ENCODE results near the gene ANO4. TPM values are rescaled to one million over a fixed set of nuclear protein-coding genes. Genes with fewer than 3 reads are reported as not detected.
"Not testable (repeated sequence)": the region's sequence is repeated elsewhere in the genome, so short reads cannot be mapped to it uniquely, and the experiment has no call there.

ANO4 gene
- polyA plus RNA-seq, 10 donors = 0.51 to 1.2 (median 0.83) TPM

GRCh38 chr12:101082706-101083105, 288.1 kb downstream of the ANO4 start:
- DNase-seq = no peak

GRCh38 chr12:101086490-101087135, 292.0 kb downstream of the ANO4 start:
- DNase-seq = peak in 2 of 3 donors; percentile 12 to 27

DNA sequence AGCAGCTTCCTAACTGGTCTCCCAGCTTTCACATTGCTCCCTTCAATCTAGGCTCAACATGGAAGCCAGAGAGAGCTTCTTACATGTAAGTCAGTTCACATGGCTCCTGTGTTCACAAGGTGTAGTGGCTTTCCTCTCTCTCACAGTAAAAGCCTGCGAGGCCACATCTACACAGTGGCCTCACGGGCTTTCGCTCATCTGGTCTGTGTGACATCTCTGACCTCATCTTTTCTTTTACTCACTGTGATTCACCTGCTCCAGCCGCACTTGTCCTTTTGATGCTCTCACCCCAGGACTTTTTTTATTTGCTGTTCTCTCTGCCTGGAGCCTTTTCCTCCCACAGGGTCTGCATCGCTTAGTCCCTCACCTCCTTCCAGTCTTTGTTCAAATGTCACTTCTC, 293.3 kb downstream of the ANO4 start:
- DNase-seq = no peak

- DNase-seq = no peak
Measured at GRCh38 chr12:101089271-101089670, 294.7 kb downstream of the ANO4 start.

- DNase-seq = not testable (repeated sequence)
Measured at GRCh38 chr12:101090222-101090621, 295.6 kb downstream of the ANO4 start.

DNA sequence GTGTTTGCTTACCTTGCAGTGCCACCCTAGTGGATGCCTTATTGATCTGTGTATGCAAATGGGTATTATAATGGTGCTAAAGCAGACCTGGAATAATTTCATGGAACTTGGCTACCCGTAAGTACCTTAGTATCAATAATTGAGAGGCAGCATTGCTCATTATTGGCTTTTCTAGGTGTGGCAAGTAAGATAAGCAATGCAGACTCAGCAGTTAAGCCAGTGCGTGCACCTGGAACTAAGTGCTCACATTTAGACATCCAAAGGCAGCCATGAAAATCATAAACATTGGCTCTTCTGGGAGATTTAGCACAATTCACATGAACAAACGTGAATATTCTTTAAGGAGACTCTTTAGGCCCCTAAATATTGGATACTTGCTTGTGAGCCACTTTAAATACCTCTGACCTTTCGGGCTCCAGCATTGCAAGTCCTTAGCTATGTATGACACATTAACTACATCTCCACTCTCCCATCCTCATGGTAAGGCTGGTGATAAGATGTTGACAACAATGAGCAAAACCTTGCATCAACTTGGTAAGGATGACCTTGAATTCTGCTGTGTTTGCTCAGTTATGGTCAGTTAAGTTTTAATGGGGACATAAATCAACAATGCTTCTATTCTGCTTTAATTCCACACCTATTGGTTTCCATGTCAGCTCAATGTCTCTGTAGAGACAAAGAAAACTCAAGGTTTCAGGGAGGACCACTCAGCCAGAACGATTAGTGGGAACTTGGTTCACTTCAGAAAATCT, 303.4 kb downstream of the ANO4 start:
- no peak for DNase-seq

DNA sequence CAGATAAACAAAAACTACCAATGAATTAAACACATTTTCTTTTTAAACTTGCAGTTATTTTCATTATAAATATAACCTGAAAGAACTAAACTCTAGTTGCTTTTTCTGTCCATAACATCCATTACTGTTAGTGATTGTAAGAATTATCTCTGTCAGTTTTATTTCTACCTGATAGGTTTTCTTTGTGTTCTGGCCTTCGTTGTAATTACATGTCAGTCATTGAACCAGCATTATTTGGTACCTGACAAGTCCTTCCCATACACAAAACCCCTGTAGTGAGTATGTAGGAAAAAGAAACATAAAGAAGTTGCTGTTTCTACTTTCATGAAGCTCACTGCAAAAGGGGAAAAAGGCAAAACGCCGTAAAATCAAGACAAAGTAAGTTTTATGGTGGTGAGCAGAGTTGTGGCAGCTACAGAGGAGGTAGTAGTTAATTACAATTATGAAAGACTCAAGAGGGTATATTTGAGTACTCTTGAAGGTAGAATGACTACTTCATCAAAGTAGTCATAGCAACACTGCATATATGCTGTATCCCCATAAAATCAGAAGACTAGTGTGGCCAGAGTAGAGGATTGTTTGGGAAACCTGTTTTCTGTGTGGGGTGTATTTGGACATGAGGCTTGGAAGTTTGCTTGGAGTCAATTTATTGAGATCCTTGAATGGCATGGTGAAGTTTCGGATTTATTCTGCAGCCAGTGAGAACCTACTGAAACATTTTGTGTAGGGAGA, 312.6 kb downstream of the ANO4 start:
- DNase-seq = no peak

DNA sequence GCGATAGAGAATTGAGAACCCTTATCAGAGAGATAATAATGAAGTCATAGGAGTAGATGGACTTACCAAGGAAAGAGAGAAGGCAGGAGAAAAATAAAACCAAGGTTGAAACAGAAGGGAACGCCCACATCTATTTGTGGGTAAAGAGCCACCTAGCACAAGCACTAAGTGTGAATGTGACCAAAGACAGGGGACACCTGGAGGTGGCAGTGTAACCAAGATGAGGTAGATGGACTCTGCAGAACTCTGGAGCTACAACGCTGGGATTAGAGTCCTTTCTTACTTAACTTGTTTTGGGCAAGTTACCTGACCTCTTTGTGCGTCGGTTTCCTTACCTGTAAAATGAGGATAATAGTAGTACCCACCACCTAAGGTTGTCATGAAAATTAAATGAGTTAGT, 313.6 kb downstream of the ANO4 start:
- no peak for DNase-seq

GRCh38 chr12:101110866-101111265, 316.3 kb downstream of the ANO4 start:
- DNase-seq = no peak

- no peak for DNase-seq
Measured at GRCh38 chr12:101111441-101111840, 316.9 kb downstream of the ANO4 start.

DNA sequence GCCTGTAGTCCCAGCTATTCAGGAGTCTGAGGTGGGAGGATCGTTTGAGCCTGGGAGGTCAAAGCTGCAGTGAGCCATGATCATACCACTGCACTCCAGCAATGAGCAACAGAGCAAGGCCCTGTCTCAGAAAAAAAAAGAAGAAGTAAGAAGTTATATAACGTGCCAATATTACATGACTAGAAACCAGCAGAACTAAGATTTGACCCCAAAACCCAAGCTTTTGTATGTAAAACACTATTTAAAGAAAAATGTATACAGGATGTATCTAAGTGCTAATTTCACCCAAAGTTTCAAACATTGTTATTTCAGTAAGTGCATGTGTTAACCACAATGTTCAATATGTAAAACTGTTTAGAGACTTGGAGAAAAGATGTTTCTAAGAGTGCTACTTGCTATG, 320.8 kb downstream of the ANO4 start:
- DNase-seq = no peak

GRCh38 chr12:101116911-101117310, 322.3 kb downstream of the ANO4 start:
- peak in 1 of 3 donors; percentile 0 for DNase-seq

DNA sequence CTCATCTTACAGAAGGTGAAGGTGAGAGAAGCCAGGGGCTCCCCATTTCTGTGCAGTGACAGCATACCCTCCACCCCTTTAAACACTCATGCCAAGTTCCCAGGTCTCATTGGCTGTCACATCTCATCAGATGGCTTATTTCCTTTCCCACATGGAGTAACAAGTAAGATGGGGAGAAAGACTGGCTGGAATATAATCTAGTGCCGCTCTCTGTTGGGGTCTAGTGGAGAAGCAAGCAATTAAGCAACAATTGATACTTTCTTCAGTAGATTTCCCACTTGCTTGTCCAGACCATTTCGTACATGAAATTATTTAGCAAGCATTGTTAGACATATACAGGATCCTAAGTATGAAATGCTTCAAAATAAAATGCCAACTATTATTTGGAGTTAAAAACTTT, 323.3 kb downstream of the ANO4 start:
- no peak for DNase-seq

- DNase-seq = no peak
Measured at GRCh38 chr12:101127521-101128219, 333.1 kb downstream of the ANO4 start.

GRCh38 chr12:101145777-101146431, 351.3 kb downstream of the ANO4 start:
- not testable (repeated sequence) for DNase-seq

GRCh38 chr12:101165319-101165718, 370.7 kb downstream of the ANO4 start:
- DNase-seq = no peak

- no peak for DNase-seq
Measured at GRCh38 chr12:101166866-101167265, 372.3 kb downstream of the ANO4 start.

- no peak for DNase-seq
Measured at GRCh38 chr12:101168001-101168400, 373.4 kb downstream of the ANO4 start.

GRCh38 chr12:101172316-101172715, 377.7 kb downstream of the ANO4 start:
- DNase-seq = no peak

- DNase-seq = peak in 1 of 3 donors; percentile 2
Measured at GRCh38 chr12:101173197-101173749, 378.7 kb downstream of the ANO4 start.

DNA sequence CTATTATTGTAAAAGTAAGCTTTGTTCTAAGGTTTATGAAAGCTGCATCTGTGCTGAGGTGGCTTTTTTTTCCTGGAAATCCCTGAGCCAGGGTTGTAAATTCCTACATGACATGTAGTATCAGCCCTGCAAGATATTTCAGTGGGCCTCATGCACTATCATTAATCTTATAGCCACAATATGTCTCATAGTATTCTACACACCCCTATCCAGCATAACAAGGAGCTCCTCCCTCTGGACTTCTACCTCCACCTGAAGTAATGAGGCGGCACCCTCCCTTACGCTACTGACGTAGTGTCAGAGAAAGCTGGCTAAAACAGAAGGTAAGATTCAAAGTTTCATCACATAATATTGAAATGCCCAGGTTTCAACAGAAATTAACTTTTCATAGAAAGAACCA, 380.0 kb downstream of the ANO4 start:
- no peak for DNase-seq
